CD4-positive, alpha-beta T cell treated with Interleukin-21 for 1 hour (primary cell): ENCODE results near the gene FBXL22.
A peak's percentile ranks its signal among the peaks of the same experiment; 100 is the strongest.
"Not testable (repeated sequence)": the region's sequence is repeated elsewhere in the genome, so short reads cannot be mapped to it uniquely, and the experiment has no call there.

Experiments
- DNase-seq: peaks from one replicate; pipeline ENCODE4 v3.0.0-alpha.2; 2020

Gene FBXL22

DNA sequence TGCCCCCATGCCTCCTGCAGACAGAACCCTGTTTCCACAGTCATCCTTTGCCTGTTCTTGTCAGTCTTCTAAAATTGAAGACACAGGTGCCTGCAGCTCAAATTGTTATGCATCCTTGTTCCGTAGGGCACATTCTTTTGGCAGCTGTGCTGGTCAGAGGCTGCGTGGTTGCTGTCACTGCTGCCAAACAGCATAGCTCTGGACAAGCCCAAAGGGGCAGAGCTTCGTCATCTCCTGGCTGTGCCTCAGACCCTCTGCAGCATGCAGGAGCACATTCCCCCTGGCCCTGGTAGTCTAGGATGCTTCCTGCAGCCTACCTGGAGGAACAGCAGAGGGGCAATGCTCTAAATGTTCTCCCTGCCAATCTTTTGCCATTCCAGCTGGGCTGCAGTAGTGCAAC lies 2.1 kb upstream of the FBXL22 start:
- DNase-seq: no peak

DNA sequence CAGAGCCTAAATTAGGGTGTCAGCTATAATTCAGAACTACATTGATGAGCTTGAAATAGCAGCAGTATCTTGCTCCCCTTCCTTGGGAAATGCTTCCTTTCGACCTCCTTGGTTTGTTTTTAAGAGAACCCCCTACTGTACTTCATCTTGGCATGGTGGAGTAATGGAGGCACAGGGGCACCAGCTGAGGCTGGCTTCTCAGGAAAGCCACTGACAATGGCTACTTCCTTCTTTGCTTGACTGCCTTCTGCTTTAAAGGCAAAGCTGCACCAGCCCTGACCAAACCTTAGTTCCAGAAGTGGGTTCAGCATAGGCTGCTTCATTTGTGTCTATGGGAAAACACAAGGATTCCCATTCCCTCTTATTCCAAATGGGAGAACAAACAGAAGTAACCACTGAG lies 1.5 kb upstream of the FBXL22 start:
- DNase-seq: no peak

DNA sequence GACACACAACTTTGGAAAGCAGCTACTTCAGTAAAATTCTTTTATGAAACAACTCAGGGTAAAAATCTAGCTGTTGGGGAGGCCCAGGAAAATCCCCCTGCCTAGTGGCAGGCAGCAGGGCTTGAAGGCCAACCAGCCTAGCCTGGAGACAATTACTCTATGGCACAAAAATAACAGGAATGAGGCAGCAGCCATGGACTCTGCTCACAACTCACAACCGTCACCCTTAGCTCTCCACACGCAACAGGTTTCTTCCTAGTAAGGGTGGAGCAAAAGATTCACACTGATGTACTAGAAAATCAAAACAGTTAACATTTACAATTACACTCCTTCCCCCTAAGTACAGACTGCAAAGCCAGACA lies 530 bp upstream of the FBXL22 start:
- DNase-seq: no peak

DNA sequence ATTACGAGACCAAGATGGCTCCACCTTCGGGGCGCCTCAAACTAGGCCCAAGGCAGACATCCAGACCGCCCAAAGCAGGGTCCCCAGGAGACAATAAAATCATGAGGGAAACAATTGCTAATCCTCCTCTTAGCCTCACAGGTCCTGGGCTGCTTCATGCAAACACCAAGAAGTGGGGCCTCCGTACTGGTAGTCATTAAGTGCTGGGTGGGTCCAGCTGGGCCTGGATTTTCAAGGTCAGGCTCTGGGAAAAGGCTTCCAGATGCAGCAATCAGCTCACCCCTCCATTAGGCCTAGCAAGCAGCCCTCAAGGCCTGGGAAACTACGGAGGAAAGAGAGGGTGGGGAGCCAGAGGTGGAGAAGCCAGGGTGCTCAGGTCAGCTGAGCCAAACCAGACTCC lies 634 bp downstream of the FBXL22 start:
- no peak for DNase-seq

DNA sequence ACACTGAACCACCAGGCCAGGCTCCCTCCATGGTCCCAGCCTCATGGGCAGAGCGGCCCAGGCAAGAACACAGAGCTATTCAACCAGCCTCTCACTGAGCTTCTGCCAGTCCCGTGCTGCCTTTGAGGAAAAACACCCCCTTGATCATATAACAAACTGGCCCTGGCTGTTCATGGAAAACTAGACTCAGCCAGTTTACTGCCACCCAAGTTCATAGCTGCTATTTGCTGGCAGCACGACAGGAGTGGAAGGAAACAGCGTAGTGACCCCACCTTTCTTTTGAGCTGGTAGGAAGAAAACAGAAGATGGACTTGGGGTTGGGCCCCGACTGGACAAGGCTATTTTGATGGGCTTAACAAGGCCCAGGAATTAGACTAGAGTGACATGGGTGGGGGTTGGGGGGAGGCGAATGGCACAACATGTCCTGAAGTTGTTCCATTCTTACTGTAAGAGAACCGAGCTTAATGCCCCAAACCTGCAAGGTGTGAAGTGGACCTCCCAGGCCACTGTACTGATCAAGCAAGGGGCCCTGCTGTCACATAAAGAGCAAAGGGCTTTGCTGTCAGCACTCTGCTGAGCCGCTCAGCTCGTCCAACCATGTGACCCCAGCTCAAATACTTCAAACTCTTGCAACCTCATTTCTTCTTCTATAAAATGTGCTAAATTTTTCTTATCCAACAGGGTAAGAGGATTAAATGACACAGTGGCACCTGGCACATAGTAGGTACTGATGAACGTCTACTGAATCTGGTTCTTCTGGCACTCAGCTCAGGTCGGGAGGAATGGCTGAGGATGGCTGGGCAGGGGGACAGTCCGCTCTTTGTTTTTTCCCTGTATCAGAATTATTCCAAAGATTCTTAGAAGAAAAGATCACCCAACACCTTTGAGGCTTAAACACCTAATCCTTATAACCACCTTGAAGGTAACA lies 1.6 kb downstream of the FBXL22 start:
- DNase-seq: no peak

DNA sequence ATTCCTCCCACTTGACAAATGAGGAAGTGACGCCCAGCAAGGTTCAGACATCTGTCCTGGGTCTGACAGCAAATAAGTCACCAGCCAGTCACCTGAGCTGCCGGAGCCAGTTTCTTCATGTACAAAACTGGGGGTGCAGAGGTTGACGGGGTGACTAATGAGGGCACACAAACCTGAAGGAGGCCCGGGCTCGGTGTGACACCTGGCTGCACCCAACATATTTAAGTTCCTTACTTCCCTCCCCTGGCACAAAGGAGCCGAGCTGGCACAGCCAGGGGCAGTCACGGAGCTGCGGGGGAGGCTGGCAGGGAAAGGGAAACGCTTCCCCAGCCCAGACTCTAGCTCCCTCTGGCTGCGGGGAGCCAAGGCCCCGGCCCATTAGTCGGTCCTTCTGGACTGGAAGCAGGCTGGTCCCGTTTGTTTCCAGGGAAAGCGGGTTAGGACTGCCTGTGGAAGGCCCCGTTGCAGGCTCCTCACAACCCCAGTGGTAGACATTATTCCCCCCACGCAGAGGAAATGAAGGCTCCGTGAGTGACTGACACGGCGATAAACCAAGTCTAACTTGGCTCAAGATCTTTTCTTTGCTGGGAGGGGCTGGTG lies 2.3 kb downstream of the FBXL22 start:
- DNase-seq: peak; percentile 39

DNA sequence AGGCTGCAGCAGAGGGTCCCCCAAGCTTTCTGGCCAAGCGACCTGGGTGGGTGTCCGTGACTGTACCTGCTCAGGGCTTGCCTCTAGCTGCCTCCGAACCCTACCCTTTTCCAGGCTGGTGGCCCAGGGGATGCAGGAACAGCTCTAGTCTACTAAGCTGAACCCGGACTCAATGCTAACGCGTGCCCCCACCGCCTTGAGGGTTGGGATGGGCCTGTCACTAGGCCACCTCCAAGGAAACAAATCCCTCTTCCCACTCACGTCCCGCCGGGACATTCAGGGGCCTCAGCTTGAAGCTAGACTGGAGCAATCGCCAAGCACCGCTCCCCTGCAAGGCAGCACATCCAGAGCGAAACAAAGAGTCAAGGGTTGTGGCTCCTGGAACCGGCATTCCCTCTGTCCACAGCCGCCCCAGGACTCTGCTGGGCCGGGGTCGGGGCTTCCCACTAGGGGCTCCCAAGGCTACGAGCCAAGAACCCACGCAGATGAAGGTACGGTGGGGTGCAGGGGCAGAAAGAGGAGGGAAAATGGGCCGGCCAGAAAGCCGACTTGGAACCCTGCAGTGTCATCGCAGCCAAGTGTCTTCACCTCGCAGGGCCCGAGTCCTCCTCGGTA lies 2.9 kb downstream of the FBXL22 start:
- no peak for DNase-seq

DNA sequence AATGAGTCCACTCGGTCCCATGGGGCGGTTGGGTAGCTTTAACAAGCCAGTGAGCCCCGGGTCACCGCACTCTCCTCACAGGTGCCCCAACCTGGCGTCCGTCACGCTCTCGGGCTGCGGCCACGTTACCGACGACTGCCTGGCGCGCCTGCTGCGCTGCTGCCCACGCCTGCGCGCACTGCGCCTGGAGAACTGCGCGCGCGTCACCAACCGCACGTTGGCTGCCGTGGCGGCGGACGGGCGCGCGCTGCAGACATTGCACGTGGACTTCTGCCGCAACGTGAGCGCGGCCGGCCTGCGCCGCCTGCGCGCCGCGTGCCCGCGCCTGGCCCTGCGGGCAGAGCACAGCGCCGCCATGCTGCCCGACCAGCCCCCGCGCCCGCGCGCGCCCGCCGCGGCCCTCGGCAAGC lies 3.4 kb downstream of the FBXL22 start:
- DNase-seq: peak; percentile 91

DNA sequence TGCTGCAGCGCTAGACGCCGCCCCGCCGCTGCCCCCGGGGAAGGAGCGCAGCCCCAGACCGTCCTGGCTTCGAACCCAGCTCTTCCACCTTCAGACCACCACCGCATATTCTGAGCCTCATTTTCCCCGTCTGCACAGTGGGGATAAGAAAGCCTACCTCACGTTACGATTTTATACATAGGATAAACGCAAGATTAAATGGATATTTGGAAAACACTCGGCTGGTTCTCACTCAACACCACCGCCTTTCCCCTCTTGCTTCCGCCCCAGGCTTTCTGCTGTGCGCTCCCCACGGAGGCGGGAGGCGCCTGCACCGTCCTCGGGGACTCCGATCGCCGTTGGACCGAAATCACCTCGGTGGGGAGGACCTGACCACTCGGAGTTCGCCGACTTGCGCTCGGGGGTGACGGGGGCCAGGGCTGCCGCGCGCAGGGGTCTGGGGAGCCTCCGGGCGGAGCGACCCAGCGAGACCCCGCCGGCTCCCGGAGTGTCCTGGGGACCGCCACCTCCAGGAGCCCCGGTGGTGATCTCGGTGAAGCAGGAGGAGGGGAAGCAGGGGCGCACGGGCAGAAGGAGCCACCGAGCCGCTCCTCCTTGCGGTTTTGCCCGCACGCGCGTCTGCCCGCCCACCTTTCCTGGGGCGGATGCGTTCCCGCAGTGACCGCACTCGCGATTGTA lies 4.0 kb downstream of the FBXL22 start:
- peak; percentile 60 for DNase-seq

DNA sequence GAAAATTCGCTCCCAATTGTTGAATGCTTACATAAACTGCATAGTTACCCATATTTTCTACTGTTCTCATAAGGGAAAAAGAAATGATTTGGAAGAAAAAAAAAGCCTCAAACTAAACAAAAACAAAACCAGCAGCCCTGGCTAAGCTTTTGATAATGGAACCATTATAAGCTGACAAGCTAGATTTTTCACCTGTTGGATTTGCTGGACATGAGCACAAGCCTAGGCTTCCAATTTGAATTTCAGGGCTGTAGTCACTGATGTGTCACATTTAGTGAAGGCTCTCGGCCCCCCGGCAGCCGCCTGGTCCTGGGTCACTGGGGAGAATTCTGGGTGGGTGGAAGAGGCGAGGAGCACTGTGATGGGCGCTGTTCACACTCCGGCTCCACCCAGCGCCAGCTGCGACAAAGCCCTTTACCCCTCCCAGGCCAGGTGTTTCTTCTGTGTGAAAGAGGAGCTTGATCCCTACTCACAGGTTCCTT lies 4.6 kb downstream of the FBXL22 start:
- DNase-seq: peak; percentile 19

DNA sequence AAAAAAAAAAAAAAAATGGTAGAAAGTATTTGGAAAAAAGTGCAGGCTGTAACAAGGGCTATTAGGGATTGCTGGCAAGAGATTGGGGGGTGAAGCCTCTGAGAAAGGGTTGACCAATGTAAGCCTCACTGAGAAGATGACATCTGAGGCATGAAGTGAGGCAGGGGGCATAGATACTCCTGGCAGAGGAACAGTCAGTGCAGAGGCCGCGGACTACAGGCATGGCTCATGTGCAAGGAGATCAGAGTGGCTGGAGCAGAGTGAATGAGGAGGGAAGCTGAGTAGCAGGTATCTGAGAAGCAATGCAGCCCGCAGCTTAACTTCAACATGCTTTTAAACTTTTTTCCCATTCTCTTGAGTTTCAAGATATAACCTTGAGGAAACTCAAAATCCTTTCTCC lies 5.4 kb downstream of the FBXL22 start:
- DNase-seq: no peak

DNA sequence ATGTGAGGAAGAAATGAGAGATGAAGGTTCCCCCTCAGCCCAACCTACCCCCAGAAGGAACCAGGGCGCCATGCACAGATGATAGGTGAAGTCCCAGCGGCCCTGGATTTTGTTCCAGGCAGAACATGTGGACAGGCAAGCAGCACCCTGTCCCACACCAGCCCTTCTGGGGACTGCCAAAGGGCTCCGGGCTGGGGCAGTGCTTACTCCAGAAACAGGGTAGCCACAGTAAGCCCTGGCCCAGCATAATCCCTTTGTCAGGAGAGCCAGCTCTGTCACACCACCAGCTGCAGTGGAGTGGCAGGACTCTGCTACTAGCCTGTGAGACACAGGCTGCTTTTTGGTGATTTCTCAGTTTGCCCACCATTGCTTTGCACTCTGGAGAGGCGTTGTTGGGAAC lies 6.3 kb downstream of the FBXL22 start:
- no peak for DNase-seq

DNA sequence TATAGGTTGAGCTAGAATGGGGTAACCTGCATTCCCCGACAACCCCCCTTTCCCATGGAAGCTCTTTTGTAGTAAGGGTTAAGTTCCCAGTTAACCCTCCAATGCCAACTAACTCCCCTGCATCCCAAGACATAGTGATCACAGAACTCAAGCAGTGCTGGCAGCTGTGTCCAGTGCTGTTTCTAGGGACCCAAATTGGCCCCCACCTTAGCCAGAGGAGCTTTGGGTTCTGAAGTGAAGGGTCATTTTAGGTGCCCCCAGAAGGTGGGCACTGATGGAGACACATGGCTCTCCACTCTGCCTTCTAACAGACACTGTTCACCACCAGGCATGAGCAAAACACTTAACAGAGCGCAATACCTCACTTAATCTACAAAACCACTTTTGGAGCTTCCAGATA lies 7.1 kb downstream of the FBXL22 start:
- DNase-seq: no peak

DNA sequence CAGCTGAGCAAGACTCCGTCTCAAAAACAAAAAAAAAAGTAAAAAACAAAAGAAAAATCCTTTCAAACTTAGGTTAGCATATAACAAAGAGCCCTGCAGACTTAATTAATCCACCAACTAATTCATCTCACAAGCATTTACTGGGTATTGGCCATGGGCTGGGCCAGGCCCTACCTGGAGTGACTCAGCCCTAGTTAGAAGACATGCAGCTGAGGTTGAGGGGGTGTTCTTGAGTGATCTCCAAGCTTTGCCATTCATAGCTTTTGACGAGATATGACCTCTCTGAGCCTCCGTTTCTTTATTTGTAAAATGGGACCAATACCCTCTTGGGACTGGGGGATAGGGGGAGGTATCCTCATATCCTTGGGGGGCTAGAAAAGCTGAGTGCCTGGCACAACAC lies 7.8 kb downstream of the FBXL22 start:
- no peak for DNase-seq

DNA sequence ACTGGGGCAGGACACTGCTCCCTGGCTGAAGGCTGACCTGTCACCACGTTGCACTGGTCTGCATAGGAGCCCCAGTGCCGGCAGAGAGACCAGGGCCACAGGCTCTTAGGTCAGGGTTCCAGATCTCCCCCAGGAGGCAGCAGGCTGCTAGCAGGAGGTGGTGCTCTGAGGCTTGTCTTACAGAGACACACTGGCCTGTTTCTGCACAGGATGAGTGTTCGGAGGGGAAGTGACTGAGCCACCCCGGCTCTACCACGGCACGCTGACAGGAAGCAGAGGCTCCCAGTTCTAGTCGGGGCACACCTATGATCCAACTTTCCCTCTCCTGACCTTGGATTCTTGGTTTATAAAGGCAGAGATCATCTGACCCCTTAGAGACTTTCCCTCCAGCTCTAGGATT lies 8.6 kb downstream of the FBXL22 start:
- peak; percentile 48 for DNase-seq

DNA sequence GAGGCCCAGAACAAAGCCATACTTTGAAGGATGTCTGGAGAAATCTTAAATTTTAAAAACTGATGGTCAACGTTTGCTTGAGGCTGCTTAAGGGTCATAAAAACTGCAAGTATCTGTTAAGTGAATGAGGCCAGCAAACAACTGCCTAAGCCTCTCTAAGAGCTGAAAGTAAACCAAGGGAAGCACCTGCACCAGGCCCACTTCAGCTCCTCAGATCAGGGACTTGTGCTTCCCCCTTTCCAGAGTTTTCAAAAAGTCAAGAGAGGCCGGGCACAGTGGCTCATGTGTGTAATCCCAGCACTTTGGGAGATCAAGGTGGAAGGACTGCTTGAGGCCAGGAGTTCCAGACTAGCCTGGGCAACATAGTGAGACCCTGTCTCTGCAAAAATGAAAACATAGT lies 9.1 kb downstream of the FBXL22 start:
- no peak for DNase-seq

DNA sequence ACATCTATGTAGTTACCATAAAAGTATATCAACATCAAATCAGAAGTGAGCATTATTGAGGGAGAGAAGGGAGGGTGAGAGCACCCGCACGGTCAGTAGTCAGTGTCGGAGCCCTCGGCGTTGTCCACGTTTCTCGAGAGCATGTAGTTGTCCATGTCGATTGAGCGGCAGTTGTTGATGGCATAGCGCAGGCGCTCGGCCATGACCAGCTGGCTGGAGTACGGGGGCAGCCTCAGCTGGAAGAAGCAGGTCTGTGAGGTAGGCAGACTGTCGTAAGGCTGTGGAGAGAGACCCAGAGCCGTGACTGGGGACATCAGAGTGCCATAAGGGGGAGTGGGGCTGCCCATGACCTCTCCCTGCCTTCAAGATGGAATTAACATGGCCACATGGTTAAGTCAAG lies 11.8 kb downstream of the FBXL22 start:
- no peak for DNase-seq

DNA sequence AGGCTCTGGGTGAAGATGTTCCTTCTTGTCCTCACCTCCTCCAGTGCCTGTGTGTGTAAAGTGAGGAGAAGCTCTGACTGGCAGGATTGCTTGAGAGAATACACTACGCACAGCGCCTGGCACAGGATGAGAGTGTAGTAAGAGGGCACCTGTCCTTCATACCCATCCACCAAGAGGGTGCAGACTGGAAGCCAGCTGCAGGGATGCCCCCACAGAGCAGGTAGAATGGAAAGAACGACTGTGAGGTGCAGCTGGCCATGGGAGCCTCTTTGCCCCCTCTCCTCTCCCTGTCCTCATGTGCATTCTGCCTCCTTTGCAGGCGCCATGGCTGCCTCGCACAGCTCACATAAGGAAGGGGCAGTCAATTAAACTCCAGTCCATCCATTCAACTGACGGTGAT lies 12.3 kb downstream of the FBXL22 start:
- DNase-seq: no peak

DNA sequence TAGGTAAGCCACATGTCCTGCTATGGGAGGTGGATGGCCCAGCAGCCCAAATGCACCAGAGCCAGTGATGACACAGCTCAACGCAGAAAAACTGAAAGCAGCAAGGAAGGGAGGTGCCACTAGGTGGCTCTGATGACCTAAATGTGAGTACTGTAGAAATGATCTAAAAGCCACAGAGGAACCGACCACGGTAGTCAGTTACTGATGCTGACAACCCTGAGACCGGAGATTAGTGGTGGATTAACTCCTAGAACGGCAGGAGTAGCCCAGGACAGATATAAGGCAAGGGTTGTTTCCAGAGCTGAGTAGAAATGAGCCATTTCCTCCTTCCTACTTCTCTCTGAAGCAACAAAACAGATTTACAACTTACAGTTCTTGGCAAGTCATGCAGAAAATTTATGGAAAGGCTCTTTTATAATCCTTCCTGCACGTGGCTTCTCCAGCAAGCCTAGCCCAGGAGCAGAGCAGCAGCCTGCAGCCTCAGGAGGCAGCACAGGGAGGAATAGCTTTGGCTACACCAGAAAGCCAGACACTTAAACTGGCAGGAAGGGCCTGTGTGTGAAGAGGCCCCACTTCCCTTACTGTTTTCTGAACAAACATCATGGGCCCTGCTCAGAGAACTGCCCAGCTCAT lies 13.1 kb downstream of the FBXL22 start:
- DNase-seq: peak; percentile 84

DNA sequence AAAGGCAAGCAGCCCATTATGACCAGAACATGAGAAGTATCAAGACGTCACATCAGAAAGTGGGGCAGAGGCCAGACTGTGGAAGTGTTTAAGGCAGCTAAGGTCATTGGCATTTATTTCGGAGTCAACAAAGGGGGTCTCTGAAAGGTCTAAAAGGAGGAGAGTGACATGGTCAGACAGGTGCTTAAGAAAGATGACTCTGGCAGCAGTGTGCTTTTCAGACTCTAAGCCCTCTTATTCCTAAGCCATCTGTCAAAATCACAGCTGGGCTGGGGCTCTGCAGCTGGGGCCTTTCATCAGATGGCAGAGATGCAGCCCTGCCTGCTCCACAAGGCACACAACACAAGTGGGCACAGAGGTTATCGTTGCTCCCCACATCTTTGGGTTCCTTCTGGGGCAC lies 14.0 kb downstream of the FBXL22 start:
- DNase-seq: no peak

DNA sequence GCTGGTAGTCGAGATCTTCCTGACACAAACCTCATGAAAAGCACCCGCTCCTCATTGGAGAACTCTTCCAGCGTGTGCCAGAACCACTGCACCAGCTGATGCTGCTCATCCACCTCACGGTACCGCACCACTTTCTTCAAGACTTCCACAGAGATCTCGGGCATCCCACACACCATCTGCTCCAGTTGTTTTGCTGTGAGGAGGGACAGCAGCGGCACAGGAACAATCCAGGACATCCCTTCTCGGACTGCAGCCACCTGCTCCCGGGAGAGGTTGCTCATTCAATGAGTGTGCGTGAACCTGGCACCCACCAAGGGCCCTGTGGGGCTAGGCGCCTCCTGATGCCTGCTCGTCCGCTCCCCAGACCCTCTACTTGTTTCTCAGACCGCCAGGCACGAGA lies 15.1 kb downstream of the FBXL22 start:
- no peak for DNase-seq

DNA sequence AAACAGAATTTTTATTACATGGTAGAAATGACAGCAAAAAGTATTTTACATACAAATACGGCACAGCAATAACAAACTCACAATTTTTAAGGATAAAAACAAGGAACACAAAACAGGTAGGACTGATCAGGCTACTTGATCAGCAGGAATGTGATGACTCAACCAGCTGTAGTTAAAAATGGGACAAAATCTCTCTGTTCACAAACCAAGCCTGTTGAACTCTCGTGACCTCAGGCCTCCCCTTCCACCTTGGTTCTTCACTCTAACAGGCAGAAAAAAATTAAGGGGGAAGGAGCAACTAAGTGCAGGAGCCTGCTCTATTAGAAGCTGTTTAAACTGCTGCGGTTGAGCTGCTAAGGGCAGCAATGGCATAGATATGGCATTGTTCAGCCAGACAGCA lies 18.7 kb downstream of the FBXL22 start:
- no peak for DNase-seq

DNA sequence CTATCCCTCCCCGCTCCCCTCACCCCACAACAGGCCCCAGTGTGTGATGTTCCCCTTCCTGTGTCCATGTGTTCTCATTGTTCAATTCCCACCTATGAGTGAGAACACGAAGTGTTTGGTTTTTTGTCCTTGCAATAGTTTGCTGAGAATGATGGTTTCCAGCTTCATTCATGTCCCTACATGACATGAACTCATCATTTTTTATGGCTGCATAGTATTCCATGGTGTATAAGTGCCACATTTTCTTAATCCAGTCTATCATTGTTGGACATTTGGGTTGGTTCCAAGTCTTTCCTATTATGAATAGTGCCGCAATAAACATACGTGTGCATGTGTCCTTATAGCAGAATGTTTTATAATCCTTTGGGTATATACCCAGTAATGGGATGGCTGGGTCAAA lies 20.0 kb downstream of the FBXL22 start:
- not testable (repeated sequence) for DNase-seq
